HEK293 (cell line): ENCODE data around the gene TFB2M.

Source experiments
- CTCF ChIA-PET: fragments of 350-600 bp; formaldehyde crosslinking; extraction: SDS; loops from one replicate; lab custom pipeline; 2021; ENCODE audit warnings: antibody characterized with exemption; lab: Yijun Ruan, JAX
- POLR2A ChIA-PET: fragments of 300-600 bp; formaldehyde crosslinking; extraction: SDS; loops from one replicate; lab custom pipeline; 2020; ENCODE audit warnings: antibody characterized with exemption, inconsistent platforms; lab: Yijun Ruan, JAX
- H3K27ac ChIP-seq: fragments of 200-500 bp; sonication (Bioruptor generic); 2 replicates; pipeline ENCODE4 v1.5.1; 2014; ENCODE audit warnings: low read depth, low read length, control low read depth, inconsistent platforms; ENCODE audit errors: extremely low read depth
- H3K36me3 ChIP-seq, 2 experiments: fragments of 200-500 bp in 1 of 2; sonication (Bioruptor generic) in 1 of 2; 1 replicate in 1 of 2; 2 replicates in 1 of 2; pipeline ENCODE4 v1.5.1; 2014 to 2017; ENCODE audit warnings: inconsistent platforms in 2 of 2, low read length in 2 of 2; ENCODE audit not compliant: control insufficient read depth in 2 of 2, insufficient read depth in 1 of 2
- H3K4me1 ChIP-seq: fragments of 200-500 bp; sonication (Bioruptor generic); 2 replicates; pipeline ENCODE4 v1.5.1; 2014; ENCODE audit warnings: mild to moderate bottlenecking, low read length, inconsistent platforms; ENCODE audit not compliant: control insufficient read depth, insufficient read depth
- H3K4me3 ChIP-seq: 2 replicates; pipeline ENCODE4 v1.5.1; 2011; ENCODE audit warnings: low read depth, mild to moderate bottlenecking, control low read depth, low read length, moderate library complexity
- H3K9me3 ChIP-seq: fragments of 200-500 bp; sonication (Bioruptor generic); 2 replicates; pipeline ENCODE4 v1.5.1; 2014; ENCODE audit warnings: low read depth, low read length, inconsistent platforms; ENCODE audit not compliant: control insufficient read depth, insufficient read depth
- BCL11A ChIP-seq: fragments of 450-650 bp; formaldehyde crosslinking; IDR thresholded peaks from 2 replicates; pipeline ENCODE4 v1.5.1; 2016; ENCODE audit warnings: low read depth, missing biosample characterization, missing genetic modification characterization
- EGR2 ChIP-seq: fragments of 450-650 bp; formaldehyde crosslinking; IDR thresholded peaks from 2 replicates; pipeline ENCODE4 v1.5.1; 2016; ENCODE audit warnings: low read depth, missing biosample characterization, missing genetic modification characterization
- GLI4 ChIP-seq: fragments of 450-650 bp; formaldehyde crosslinking; IDR thresholded peaks from 2 replicates; pipeline ENCODE4 v1.5.1; 2016; ENCODE audit warnings: missing biosample characterization, missing genetic modification characterization
- GLIS1 ChIP-seq: fragments of 450-650 bp; formaldehyde crosslinking; IDR thresholded peaks from 2 replicates; pipeline ENCODE4 v1.5.1; 2016; ENCODE audit warnings: missing biosample characterization, missing genetic modification characterization
- HOXC10 ChIP-seq: sonication (generic); formaldehyde crosslinking; IDR thresholded peaks from 2 replicates; pipeline ENCODE4 v1.8.1; 2023; ENCODE audit warnings: mild to moderate bottlenecking, missing genetic modification reagents
- KLF1 ChIP-seq: fragments of 450-650 bp; formaldehyde crosslinking; IDR thresholded peaks from 2 replicates; pipeline ENCODE4 v1.5.1; 2016; ENCODE audit warnings: missing biosample characterization, missing genetic modification characterization
- KLF9 ChIP-seq: fragments of 450-650 bp; formaldehyde crosslinking; IDR thresholded peaks from 2 replicates; pipeline ENCODE4 v1.5.1; 2016; ENCODE audit warnings: missing biosample characterization, missing genetic modification characterization, low read depth
- OVOL3 ChIP-seq: fragments of 450-650 bp; formaldehyde crosslinking; IDR thresholded peaks from 2 replicates; pipeline ENCODE4 v1.5.1; 2016; ENCODE audit warnings: missing biosample characterization, missing genetic modification characterization
- PRDM1 ChIP-seq: fragments of 450-650 bp; formaldehyde crosslinking; IDR thresholded peaks from 2 replicates; pipeline ENCODE4; 2016; ENCODE audit warnings: missing biosample characterization, missing genetic modification characterization
- TRIM28 ChIP-seq: IDR thresholded peaks from 2 replicates; pipeline ENCODE4 v1.6.1; 2011; ENCODE audit warnings: low read length, control low read depth, borderline replicate concordance
- YY1 ChIP-seq: fragments of 450-650 bp; formaldehyde crosslinking; IDR thresholded peaks from 2 replicates; pipeline ENCODE4 v1.5.1; 2018; ENCODE audit warnings: missing biosample characterization, missing genetic modification characterization
- ZBTB21 ChIP-seq: fragments of 450-650 bp; formaldehyde crosslinking; IDR thresholded peaks from 2 replicates; pipeline ENCODE4 v1.5.1; 2017; ENCODE audit warnings: missing biosample characterization, missing genetic modification characterization
- ZFP41 ChIP-seq: fragments of 450-650 bp; formaldehyde crosslinking; IDR thresholded peaks from 2 replicates; pipeline ENCODE4 v1.5.1; 2016; ENCODE audit warnings: missing biosample characterization, missing genetic modification characterization, borderline replicate concordance
- ZIC2 ChIP-seq: fragments of 450-650 bp; formaldehyde crosslinking; IDR thresholded peaks from 2 replicates; pipeline ENCODE4 v1.5.1; 2016; ENCODE audit warnings: missing biosample characterization, missing genetic modification characterization
- ZNF121 ChIP-seq: fragments of 450-650 bp; formaldehyde crosslinking; IDR thresholded peaks from 2 replicates; pipeline ENCODE4 v1.5.1; 2016; ENCODE audit warnings: missing biosample characterization, missing genetic modification characterization
- ZNF146 ChIP-seq: fragments of 450-650 bp; formaldehyde crosslinking; IDR thresholded peaks from 2 replicates; pipeline ENCODE4 v1.5.1; 2016; ENCODE audit warnings: missing biosample characterization, missing genetic modification characterization
- ZNF175 ChIP-seq: fragments of 450-650 bp; formaldehyde crosslinking; IDR thresholded peaks from 2 replicates; pipeline ENCODE4 v1.5.1; 2016; ENCODE audit warnings: missing biosample characterization, missing genetic modification characterization
- ZNF223 ChIP-seq: fragments of 450-650 bp; formaldehyde crosslinking; IDR thresholded peaks from 2 replicates; pipeline ENCODE4 v1.5.1; 2016; ENCODE audit warnings: missing biosample characterization, missing genetic modification characterization
- ZNF350 ChIP-seq: fragments of 450-650 bp; formaldehyde crosslinking; IDR thresholded peaks from 2 replicates; pipeline ENCODE4 v1.5.0; 2017; ENCODE audit warnings: missing biosample characterization, mild to moderate bottlenecking, missing genetic modification characterization
- ZNF416 ChIP-seq: fragments of 450-650 bp; formaldehyde crosslinking; IDR thresholded peaks from 2 replicates; pipeline ENCODE4 v1.5.1; 2016; ENCODE audit warnings: missing biosample characterization, missing genetic modification characterization
- ZNF426 ChIP-seq: fragments of 450-650 bp; formaldehyde crosslinking; IDR thresholded peaks from 2 replicates; pipeline ENCODE4 v1.5.1; 2017; ENCODE audit warnings: missing biosample characterization, missing genetic modification characterization, mild to moderate bottlenecking, inconsistent platforms, moderate library complexity
- ZNF473 ChIP-seq: fragments of 450-650 bp; formaldehyde crosslinking; IDR thresholded peaks from 2 replicates; pipeline ENCODE4 v1.5.1; 2017; ENCODE audit warnings: missing biosample characterization, missing genetic modification characterization
- ZNF530 ChIP-seq: fragments of 450-650 bp; formaldehyde crosslinking; IDR thresholded peaks from 2 replicates; pipeline ENCODE4 v1.5.1; 2016; ENCODE audit warnings: low read depth, missing biosample characterization, missing genetic modification characterization
- ZNF558 ChIP-seq: fragments of 450-650 bp; formaldehyde crosslinking; IDR thresholded peaks from 2 replicates; pipeline ENCODE4 v1.5.1; 2016; ENCODE audit warnings: missing biosample characterization, missing genetic modification characterization
- ZNF571 ChIP-seq: fragments of 450-650 bp; formaldehyde crosslinking; IDR thresholded peaks from 2 replicates; pipeline ENCODE4 v1.5.0; 2017; ENCODE audit warnings: missing biosample characterization, missing genetic modification characterization
- ZNF600 ChIP-seq: fragments of 450-650 bp; formaldehyde crosslinking; IDR thresholded peaks from 2 replicates; pipeline ENCODE4 v1.5.1; 2016; ENCODE audit warnings: missing biosample characterization, missing genetic modification characterization
- ZNF621 ChIP-seq: fragments of 450-650 bp; formaldehyde crosslinking; IDR thresholded peaks from 2 replicates; pipeline ENCODE4 v1.5.1; 2017; ENCODE audit warnings: missing biosample characterization, missing genetic modification characterization
- ZNF654 ChIP-seq: fragments of 450-650 bp; formaldehyde crosslinking; IDR thresholded peaks from 2 replicates; pipeline ENCODE4 v1.5.1; 2016; ENCODE audit warnings: low read depth, missing biosample characterization, missing genetic modification characterization
- ZNF701 ChIP-seq: fragments of 450-650 bp; formaldehyde crosslinking; IDR thresholded peaks from 2 replicates; pipeline ENCODE4 v1.5.1; 2016; ENCODE audit warnings: missing biosample characterization, missing genetic modification characterization
- ZNF768 ChIP-seq: fragments of 450-650 bp; formaldehyde crosslinking; IDR thresholded peaks from 2 replicates; pipeline ENCODE4 v1.5.1; 2018; ENCODE audit warnings: missing biosample characterization, mild to moderate bottlenecking, missing genetic modification characterization
- ZSCAN30 ChIP-seq: fragments of 450-650 bp; IDR thresholded peaks from 2 replicates; pipeline ENCODE4 v1.5.1; 2018; ENCODE audit warnings: missing biosample characterization, mild to moderate bottlenecking, missing genetic modification characterization, moderate library complexity
- TF ChIP-seq, protein P1 (sequence below): fragments of 450-650 bp; formaldehyde crosslinking; IDR thresholded peaks from 2 replicates; pipeline ENCODE4 v1.5.1; 2016; ENCODE audit warnings: missing biosample characterization, missing genetic modification characterization

The TFB2M gene

DNA sequence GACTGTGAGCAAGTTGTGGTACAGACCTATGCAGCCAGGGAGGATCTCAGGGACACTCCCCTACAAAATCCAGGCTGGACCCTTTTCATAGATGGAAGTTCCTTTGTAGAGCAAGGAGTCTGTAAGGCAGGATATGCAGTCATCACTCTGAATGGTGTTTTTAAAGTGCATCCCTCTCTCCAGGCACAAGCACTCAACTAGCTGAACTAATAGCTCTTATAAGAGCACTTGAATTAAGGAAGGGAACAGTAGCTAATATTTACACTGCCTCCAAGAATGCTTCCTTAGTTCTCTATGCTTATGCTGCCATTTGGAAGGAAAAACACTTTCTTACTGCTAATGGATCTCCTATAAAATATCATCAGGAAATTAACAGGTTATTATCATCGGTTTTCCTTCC, 31.9 kb downstream of the TFB2M start:
- Histone ChIP-seq H3K4me3 (no peak overlapping the region), H3K9me3 (no peaks in the 10 kb centered on the region), H3K4me1 (no peaks in the 10 kb centered on the region), H3K36me3 (no peaks in the 10 kb centered on the region), H3K27ac (no peak overlapping the region)
- TF ChIP-seq ZNF571 (no peak), TRIM28 (no peak), ZNF146 (tag by site-specific recombination) (no peak), ZNF621 (tag by site-specific recombination) (no peak), ZNF121 (no peak), ZNF768 (no peak), ZNF600 (tag by site-specific recombination) (no peak), ZIC2 (no peak), GLI4 (tag by site-specific recombination) (no peak), ZNF654 (no peak), ZNF530 (tag by site-specific recombination) (no peak), YY1 (tag by site-specific recombination) (no peak), ZSCAN30 (tag by site-specific recombination) (no peak), ZNF701 (tag by site-specific recombination) (no peak), ZNF350 (tag by site-specific recombination) (no peak), ZNF558 (tag by site-specific recombination) (no peak), ZNF473 (tag by site-specific recombination) (no peak), KLF1 (tag by site-specific recombination) (no peak)
- CTCF ChIA-PET = no interaction called here
- POLR2A ChIA-PET = no interaction called here

DNA sequence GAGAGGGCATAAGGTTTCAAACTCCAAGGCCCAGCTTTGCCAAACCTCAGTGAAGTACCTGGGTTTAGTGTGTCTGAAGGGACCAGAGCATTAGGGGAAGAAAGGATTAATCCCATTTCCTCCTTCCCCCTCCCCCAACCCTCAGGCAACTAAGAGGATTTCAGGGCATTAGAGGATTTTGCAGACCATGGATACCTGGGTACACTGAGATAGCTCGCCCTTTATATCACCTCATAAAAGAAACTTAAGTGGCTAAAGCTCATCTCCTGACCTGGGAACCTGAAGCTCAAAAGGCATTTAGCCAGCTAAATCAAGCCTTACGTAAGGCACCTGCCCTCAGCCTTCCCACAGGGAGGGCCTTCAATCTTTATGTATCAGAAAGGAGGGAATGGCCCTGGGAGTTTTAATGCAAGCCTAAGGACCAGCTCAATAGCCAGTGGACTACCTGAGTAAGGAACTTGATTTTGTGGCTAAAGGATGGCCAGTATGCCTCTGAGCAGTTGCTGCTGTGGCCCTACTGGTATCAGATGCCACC, 32.6 kb downstream of the TFB2M start:
- CTCF ChIA-PET = interaction anchor here (0.6 kb wide), 1 partner anchor 165 kb away, joined by 3 read pairs; no protein-coding TSS in a partner anchor
- Histone ChIP-seq H3K27ac (no peak overlapping the region), H3K4me3 (no peak overlapping the region), H3K9me3 (no peaks in the 10 kb centered on the region), H3K4me1 (no peaks in the 10 kb centered on the region)
- POLR2A ChIA-PET = no interaction called here
- TF ChIP-seq ZNF223 (tag by site-specific recombination) (no peak), ZFP41 (tag by site-specific recombination) (no peak), OVOL3 (tag by site-specific recombination) (no peak), EGR2 (tag by site-specific recombination) (no peak), GLIS1 (tag by site-specific recombination) (no peak), PRDM1 (tag by site-specific recombination) (no peak), HOXC10 (CRISPR knock-in tag) (no peak), ZNF121 (no peak), ZNF175 (tag by site-specific recombination) (no peak), KLF9 (no peak), ZNF426 (tag by site-specific recombination) (no peak), ZBTB21 (tag by site-specific recombination) (no peak), BCL11A (tag by site-specific recombination) (no peak), ZNF416 (no peak)
- TF ChIP-seq, protein P1, sequence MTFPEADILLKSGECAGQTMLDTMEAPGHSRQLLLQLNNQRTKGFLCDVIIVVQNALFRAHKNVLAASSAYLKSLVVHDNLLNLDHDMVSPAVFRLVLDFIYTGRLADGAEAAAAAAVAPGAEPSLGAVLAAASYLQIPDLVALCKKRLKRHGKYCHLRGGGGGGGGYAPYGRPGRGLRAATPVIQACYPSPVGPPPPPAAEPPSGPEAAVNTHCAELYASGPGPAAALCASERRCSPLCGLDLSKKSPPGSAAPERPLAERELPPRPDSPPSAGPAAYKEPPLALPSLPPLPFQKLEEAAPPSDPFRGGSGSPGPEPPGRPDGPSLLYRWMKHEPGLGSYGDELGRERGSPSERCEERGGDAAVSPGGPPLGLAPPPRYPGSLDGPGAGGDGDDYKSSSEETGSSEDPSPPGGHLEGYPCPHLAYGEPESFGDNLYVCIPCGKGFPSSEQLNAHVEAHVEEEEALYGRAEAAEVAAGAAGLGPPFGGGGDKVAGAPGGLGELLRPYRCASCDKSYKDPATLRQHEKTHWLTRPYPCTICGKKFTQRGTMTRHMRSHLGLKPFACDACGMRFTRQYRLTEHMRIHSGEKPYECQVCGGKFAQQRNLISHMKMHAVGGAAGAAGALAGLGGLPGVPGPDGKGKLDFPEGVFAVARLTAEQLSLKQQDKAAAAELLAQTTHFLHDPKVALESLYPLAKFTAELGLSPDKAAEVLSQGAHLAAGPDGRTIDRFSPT (tag by site-specific recombination) = no peak
- TF ChIP-seq, all 188 proteins: peak for 0
- H3K36me3 ChIP-seq = no peaks in the 10 kb centered on the region
